Measurements from ENCODE around the gene ACOXL.

The ACOXL gene

DNA sequence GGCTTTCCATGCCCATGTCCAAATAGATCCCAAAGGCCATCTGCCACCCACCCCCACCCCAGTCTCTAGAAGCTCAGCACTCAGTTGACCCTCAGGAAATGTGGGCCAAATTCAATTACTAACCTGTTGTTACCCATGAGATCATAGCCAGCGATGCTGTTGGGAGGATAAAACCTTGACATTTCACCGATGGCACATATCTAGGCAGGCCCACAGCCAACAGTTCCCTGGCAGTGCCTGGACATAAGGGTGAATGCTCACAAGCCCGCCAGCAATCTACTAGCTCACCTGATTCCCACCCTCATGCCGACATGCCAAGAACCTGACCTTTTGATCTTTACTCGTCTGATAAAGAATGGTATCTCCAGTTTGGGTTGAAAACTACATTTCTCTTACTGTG is 11.8 kb upstream of the ACOXL start:
- FAIRE-seq, result no peak

DNA sequence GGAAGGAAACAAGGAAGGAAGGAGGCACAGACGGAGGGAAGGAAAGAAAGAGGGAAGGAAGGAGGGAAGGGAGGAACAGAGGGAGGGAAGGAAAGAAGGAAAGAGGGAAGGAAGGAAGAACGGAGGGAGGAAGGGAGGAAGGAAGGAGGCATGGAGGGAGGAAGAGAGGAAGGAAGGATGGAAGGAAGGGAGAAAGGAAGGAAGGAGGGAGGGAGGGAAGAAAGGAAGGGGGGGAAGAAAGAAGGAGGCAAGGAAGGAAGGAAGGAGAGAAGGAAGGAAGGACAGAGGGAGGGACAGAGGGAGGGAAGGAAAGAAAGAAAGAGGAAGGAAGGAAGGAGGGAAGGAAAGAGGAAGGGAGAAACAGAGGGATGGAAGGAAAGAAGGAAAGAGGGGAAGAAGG is 7.6 kb upstream of the ACOXL start:
- no peak for FAIRE-seq

DNA sequence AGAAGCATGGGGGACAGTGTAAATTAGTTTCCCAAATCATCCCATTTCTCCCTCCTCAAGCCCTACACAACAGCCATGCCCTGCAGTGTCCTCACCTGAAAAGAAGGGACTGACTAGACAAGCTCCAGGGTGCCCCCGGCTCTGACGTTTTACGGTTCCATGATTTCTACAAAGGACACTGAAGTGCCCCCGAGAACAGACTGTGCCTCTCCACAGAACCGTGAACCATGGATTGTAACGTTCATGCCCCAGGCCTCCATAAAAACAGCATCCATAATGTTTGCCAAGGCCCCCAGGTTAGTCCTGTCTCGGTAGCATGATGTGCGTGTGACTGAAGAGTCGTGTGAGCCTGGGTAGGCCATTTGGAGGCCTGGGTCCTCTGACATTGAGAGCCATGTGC is 7.0 kb upstream of the ACOXL start:
- FAIRE-seq, result no peak

DNA sequence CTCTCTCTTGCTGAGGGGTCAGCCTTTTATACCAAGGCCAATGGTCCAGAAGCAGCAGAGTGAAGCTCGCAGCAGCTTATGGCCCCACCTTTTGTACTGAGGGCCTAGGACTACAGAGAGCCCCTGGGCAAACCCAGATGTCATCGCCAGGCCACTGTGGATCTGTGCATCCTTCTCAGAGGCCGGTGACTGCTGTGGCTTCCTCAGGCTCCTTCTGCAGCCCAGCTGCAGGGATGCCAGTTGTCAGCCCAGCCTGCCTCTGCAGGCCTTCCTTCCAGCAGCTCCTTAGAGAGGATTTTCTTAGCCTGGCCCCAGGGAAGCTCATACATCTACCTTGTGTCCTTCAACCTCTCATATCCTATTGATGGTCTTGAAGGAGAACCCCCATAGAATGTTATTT is 6.5 kb upstream of the ACOXL start:
- no peak for FAIRE-seq

DNA sequence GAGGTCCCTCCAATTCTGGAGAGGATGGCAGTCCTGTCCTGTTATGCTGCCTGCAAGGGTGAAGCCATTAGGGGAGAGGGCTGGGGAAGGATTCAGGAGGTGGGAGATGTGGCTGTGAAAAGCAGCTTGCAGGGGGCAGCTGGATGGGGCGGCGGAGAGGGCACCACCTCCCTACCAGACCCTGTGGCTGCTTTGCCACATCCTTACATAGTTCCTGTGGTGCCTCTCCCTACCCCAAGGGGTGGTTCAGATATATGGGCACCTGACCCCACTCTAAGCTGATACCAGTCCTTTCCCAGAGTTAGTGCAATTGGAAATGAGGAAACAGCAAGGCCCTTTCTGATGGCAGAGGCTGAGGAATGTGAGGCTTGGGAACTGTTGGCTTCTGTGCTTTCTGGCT is 6.1 kb upstream of the ACOXL start:
- FAIRE-seq, result no peak

DNA sequence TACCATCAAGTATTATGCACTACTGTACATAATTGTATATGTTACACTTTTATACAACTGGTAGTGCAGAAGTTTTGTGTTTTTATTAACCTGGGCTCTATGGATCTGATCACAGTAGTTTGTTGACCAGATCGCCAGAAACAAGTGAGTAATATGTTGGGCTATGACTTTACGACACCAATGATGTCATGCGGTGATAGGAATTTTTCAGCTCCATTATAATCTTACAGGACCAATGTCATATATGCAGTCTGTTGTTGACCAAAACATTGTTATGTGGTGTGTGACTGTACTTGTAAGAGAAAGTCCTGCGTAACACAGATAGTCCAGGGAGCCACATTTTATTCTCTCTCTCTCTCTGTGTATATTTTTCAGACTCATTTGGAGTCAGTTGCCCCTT is 4.5 kb upstream of the ACOXL start:
- FAIRE-seq, result no peak

DNA sequence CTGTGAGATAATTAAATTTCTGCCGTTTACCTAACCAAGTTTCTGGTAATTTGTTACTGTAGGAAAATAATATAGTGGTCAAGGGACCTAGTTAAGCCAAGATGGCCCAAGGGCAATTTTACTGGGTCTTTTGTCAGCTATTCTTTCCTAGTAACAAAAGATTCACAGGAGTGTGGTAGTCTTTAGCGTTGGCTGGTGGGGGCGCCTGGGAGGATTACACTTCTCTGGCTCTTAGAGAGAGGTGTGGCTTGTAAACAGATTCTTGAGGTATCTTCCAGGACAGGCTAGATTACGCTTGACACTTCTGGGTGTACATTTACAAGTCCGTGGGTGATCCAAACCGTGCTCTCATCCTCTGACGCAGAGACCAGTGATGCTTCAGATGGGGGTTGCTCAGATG is 3.3 kb upstream of the ACOXL start:
- FAIRE-seq, result no peak

DNA sequence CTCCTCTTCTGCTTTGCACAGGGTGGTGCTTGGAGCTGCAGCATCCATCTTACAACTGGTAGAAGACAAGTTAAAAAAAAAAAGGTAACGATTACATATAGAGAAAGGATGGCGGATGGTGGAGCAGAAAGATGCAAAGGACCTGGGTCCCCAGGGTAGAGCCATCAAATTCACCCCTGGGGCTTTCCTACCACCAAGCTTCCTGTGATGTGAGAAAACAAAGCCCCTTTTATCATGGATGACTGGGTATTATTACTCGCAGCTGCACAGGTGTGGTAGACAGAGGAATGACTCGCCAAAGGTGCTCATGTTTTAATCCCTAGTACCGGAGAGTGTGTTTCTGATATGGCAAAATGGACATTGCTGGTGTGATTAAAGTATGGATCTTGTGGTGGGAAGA is 1.3 kb upstream of the ACOXL start:
- no peak for FAIRE-seq

DNA sequence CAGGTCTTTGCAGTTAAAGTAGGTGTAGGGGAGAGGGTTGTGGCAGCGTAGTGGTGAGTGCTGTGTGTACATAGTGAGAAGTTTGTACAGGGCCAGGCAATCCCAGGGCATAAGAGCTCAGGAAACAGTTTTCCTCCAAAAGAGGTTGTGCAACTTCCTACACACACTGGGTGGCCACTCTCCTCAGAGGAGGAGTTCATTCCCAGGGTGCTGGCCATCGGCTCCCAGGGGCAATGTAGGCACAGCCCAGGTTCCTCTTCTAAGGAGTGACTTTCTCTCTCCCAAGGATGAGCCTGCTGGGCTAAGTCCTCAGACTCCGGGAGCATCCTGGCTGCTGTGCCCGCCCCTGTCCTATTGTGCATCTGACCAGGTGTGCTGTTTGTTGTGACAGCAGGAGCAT is 3.0 kb downstream of the ACOXL start:
- no peak for FAIRE-seq

DNA sequence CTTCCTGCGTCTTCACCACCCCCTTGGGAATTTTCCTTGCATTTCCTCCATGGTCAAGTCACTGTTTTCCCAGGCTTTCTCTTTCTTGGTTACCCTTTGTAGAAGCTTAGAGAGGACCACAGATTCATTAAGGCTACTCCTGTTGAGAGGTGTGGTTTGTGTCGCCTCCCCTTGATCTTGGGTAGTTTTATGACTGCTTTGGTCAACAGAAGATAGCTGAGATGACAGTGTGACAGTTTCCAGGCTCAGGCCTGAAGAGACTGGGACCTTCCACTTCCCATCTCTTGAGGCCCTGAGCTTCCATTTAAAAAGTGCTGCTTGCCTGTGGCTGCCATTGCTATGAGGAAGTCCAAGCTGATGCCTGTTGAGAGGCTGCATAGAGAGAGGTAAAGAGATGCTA is 5.4 kb downstream of the ACOXL start:
- no peak for FAIRE-seq

DNA sequence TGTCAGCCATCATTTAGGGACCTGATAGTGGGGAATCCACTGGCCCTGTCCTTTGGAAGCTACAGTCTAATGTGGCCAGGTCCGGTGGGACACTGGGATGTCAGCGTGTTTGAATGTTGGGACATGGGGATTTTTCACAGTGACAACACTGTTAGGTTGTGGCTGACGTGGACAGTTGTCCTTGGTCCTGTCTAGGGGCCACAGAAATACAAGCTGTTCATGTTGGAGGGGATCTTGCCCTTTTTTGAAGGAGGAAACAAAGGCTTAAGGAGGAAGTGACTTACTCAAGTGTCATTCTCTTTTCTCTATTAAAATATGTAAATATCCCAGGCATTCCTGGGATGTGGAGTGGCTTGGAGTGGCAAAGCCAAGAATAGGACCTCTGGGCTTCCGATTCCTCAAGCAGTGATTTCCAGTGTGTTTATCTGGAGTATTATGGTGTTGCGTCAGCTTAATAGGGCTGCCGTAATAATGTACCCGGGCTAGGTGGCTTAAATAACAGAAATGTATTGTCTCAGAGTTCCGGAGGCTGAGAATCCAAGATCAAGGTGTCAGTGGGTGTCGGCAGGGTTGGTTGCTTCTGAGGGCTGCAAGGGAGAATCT is 8.5 kb downstream of the ACOXL start:
- no peak for FAIRE-seq

DNA sequence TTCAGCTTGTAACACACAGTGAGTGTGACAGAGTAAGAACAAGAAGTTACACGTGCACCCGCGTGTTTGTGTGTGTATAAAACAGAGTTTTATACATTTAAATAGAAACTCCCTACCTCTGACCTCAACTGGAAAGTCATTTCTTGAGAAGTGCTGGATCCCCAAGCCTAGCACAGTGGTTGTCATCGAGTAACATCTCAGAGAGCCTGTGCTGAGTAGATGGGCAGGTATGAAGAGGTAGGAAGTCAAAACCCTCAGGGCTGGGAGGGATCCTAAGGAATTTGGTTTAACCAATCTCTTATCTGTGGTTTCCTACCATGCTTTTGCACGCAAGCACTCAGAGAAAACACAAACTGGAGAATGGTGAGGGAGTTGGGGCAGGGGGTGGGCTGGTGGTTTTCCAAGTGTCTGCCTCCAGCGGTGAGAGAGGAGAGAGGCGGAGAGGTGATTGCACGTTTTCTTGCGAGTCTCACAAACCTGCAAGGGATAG is 9.2 kb downstream of the ACOXL start:
- no peak for FAIRE-seq

DNA sequence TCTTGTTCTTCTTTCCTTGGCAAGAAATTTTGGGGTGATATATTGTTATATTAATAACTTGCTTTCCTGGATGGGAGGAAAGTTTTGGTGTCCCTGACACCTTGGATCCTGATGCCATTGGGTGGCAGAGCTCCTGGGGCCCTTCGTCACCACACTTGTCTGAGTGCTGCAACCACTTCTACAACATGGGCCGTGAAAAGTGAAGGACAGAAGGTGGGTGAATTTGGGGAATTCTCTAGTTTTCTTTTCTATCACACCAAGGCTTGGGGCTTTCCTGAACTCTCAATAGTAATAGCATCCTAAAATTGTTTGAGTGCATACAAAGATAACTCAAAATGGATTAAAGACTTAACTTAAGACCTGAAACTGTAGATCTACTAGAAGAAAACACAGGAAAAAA is 10.0 kb downstream of the ACOXL start:
- no peak for FAIRE-seq

DNA sequence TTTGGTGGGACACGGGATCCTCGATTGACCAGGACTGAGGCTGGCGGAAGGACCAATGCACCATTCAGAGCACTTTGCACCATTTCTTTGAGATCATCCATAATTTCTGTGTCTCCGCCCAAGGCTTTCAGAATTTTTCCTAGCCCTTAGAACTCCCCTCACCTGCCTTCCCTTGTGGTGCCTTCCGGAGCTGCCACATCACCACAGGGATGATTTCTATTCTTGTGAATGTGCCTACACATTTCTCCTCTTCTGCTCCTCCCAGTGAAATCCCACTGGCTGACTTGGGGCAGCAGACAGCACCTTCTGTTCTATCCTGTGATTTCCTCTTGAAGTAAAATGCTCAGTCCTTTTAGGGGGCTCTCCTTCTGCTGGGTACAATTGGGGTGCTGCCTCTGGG is 11.2 kb downstream of the ACOXL start:
- FAIRE-seq, result no peak

DNA sequence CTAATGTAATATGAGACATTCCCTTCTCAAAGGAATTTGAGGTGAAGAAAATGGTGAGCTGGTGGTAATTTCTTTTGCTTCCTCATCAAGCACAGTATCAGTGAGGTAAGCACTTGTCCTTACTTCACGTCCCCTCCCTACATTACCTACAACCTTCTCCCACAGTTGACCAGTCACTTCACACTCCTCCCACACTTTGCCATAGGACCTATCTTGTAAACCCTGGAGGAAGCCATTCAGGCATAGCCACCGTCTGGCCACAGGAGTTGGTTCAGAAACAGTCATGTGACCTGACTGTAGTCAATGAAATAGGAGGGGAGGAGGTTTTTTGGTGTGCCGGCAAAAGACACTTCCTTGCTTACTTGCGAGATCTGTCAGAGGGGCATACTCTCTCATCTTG is 12.1 kb downstream of the ACOXL start:
- FAIRE-seq, result no peak

DNA sequence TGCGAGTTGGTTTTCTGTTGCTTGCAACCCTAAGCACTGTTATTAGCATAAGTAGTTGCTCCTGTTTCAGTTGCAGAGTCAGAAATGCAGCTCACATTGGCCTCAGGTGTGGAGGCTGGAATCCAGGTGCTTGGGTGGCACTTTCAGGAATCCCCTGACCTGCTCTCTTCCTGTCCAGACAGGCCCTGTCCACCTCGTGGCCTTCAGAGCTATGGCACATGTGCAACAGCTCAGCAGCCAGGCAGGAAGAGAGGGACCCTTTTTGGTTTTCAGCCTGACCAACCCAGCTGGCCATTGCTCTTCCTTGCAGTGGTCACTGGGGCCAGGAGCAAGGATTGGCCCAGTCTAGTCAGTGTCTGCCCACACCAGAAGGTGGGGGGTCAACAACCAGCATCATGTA is 12.7 kb downstream of the ACOXL start:
- FAIRE-seq, result no peak

DNA sequence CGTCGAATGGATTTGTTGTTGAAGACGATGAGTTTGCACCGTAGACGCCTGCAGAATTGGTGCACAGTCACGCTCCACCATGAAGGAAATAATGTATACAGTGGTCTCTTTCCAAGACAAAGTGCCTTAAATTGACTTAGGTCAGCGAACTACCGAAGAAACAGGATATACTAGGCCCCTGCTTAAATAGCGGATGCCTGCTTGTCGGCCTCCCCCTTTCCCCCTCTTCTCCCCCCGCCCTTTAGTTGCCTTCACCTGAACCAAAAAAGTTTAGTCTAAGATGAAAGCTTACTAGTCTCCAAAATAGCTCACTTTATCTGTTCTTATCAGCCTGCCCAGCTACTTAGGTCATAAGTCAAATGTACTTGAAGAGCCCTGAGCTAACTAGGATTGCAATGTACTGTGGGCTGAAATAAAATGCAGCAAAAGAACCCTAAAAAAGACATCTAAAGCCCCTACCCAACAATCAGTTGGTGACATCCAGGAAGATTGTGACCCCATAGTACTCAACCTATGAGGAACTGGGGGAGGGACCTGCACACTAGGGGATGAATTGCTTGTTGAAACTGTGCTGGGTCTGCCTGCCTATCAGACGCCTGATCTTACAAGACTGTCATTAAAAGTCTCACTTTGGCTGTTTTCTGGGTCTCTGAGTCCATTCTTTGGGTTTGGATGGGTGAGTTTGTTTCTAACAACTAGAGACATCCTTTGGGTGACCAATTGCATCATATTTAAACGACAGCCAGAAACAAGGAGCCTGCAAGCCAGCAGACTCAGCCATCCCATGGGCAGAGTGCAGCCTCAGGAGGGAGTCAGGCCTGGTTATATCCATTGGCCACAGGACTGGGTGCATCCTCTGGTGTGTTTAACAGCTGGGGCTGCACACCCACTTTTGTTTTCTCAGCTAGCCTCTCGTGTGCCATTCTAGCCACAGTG is 14.5 kb downstream of the ACOXL start:
- FAIRE-seq, result no peak

DNA sequence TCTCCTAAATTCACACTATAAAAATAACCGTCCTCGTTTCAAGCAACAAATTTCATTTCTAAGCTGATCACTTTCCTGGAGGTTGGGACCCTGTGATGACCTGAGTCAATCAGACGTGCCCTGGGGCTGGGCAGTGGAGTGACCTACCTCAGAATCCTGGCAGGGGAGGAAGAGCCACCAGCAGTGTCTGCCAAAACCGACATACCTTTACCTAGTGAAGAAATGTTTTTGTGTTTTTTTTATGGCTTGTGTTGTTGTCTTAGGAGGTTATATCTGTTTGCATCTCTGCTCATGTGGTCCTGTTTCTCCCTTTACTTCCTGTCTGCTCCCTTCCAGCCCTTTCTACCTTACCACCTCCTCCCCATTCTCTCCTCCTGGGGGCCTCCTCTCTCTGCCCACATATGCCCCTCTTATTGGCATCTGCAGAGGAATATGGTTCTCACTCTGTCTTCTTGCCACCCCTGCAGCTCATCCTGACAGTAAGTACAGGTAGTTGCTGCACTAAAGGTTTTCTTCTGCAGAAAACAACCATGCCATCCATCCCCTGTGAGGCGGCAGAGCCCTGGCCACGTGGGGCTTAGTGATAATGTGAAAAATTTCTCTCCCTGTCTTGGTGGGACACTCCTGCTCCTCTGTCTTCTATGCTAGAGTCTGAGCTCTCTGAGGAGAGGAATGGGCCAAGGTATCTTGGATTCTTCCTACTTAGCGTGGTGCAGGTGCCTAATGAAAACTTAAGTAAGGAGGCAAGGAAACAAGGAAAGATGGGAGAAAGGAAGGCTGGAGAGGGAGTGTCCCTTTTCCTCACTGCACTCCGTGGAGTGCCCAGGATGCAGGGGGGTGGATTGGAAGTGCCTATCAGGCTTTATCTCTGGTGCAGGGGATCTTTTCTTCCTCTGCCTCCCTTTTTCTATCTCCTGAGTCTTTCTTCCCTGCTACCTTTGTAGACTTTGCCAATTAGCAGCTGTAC is 15.4 kb downstream of the ACOXL start:
- FAIRE-seq, result no peak

DNA sequence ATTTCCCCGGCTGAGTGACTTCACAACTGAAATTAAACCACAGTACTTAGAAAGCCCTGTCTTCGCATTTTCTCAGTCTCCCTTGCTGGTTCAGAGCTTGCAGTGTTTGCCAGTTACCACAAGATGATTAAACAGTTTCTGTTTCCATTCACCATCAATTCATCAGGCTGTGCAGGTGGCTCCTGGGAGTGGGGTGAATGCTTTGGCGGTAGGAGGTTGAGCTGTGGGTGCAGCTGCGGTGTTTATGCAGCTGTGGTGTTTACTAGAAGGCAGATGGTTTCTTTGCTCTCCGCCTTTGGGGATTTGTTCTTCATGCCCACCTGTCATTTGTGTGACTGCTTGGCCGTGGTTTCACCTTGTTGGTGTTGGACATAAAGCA is 16.1 kb downstream of the ACOXL start:
- FAIRE-seq, result no peak

DNA sequence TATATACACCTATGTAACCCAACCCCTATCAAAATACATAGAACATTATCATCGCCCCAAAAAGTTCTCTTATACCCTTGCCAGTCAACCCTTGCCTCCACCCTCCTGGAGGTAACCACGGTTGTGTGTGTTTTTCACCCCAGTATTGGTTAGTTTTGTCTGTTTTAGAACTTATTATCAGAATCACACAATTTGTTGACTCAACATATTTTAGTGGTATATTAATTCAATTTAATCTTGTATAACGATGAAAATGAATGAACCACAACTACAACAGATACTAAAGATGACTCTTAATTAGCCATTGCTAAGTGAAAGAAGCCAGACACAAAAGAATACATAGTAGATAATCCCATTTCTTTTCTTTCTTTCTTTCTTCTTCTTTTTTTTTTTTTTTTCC is 19.3 kb downstream of the ACOXL start:
- FAIRE-seq, result no peak

DNA sequence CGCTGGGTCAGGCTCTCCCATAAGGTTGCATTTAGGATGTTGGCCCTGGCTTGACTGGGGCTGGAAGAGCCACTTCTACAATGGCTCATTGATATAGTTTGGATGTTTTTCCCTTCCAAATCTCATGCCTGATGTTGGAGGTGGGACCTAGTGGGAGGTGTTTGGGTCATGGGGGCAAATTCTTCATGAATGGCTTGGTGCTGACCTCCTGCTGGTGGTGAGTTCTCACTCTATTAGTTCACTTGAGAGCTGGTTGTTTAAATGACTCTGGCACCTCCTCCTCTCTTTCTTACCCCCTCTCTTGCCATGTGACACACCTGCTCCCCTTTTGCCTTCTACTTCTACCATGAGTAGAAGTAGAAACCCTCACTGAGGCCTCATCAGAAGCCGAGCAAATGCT is 20.5 kb downstream of the ACOXL start:
- no peak for FAIRE-seq

DNA sequence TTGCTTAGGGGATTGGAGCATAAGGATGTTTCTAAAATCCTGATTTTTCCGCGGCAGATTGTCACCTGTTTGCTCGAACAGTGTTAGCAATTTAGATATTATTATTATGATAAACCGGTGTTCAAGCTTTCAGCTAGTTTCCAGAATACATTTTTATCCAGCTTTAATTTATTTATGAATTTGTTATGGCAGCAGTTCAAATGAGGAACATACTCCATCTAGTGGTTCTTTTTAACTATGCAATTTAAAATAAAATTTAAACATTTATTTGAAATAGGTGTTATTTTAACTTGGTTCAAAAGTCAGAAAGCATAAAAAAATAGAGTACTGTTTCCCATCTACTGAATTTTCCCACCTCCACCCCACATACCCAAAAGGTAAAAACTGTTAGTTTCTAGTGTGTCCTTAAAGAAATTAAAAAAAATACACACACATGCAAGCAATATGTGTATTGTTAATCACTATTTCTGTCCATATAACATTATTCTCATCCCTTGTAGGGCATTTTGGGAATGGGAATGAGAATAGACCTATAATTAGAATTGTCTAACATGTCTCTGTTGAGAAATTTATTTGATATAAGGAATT is 23.2 kb downstream of the ACOXL start:
- peak; percentile 91 for FAIRE-seq

DNA sequence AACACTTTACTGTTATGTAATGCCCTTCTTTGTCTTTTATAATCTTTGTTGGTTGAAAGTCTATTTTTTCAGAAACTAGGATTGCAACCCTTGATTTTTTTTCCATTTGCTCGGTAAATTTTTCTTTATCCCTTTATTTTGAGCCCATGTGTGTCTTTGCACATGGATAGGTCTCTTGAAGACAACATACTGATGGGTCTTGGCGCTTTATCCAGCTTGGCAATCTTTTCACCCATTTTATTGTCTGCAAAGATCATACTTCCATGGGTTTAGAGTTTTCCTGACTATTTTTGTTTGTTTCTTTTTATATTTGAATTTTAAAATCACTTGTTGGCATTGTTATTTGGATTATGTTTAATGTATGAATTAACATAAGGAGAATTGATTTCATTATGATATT is 27.0 kb downstream of the ACOXL start:
- FAIRE-seq, result no peak

All from TTC549 (cell line).